Mesenchymal stem cell (in vitro differentiated cells and primary cell): ENCODE data around the gene SRRM1.
A peak's percentile ranks its signal among the peaks of the same experiment; 100 is the strongest.

Experiments used
- DNase-seq: peaks from one replicate; pipeline ENCODE4 v3.0.0-alpha.2; 2013
- H2AFZ ChIP-seq: one replicate; pipeline ENCODE4 v1.6.1; 2013; ENCODE audit warnings: low read depth, mild to moderate bottlenecking, control low read depth, inconsistent platforms, low read length, moderate library complexity
- H2AK5ac ChIP-seq: 2 replicates; pipeline ENCODE4 v1.6.1; 2013; ENCODE audit warnings: low read length, moderate library complexity, mild to moderate bottlenecking, inconsistent platforms; ENCODE audit not compliant: severe bottlenecking
- H2BK120ac ChIP-seq: one replicate; pipeline ENCODE4 v1.6.1; 2013; ENCODE audit warnings: low read depth, mild to moderate bottlenecking, inconsistent platforms, low read length, moderate library complexity
- H2BK12ac ChIP-seq, 2 experiments: one replicate each; pipeline ENCODE4 v1.6.1; 2013; ENCODE audit warnings: inconsistent platforms in 2 of 2, low read length in 2 of 2, mild to moderate bottlenecking in 2 of 2, moderate library complexity in 2 of 2, control low read depth in 1 of 2
- H2BK15ac ChIP-seq: one replicate; pipeline ENCODE4 v1.6.1; 2013; ENCODE audit warnings: mild to moderate bottlenecking, low read depth, inconsistent platforms; ENCODE audit not compliant: poor library complexity, severe bottlenecking
- H2BK5ac ChIP-seq: 2 replicates; pipeline ENCODE4 v1.6.1; 2013; ENCODE audit warnings: low read depth, mild to moderate bottlenecking, low read length, control low read depth, inconsistent platforms; ENCODE audit not compliant: poor library complexity, severe bottlenecking
- H3K14ac ChIP-seq, 2 experiments: one replicate each; pipeline ENCODE4 v1.6.1; 2013; ENCODE audit warnings: inconsistent platforms in 2 of 2, low read length in 2 of 2, control low read depth in 1 of 2, mild to moderate bottlenecking in 1 of 2, moderate library complexity in 1 of 2
- H3K18ac ChIP-seq, 2 experiments: one replicate each; pipeline ENCODE4 v1.6.1; 2013; ENCODE audit warnings: inconsistent platforms in 2 of 2, low read length in 2 of 2, control low read depth in 1 of 2, low read depth in 1 of 2, mild to moderate bottlenecking in 1 of 2
- H3K23ac ChIP-seq, 2 experiments: one replicate each; pipeline ENCODE4 v1.6.1; 2013; ENCODE audit warnings: inconsistent platforms in 2 of 2, low read length in 2 of 2, mild to moderate bottlenecking in 2 of 2, moderate library complexity in 2 of 2, control low read depth in 1 of 2
- H3K27ac ChIP-seq: 2 replicates; pipeline ENCODE4 v1.5.1; 2013; ENCODE audit warnings: mild to moderate bottlenecking, moderate library complexity, low read length, control low read depth, inconsistent platforms; ENCODE audit not compliant: poor library complexity, severe bottlenecking
- H3K27me3 ChIP-seq, 2 experiments: 2 replicates each; pipeline versions ENCODE4 v1.6.1 to v1.7.0; 2013; ENCODE audit warnings: low read length in 2 of 2, mild to moderate bottlenecking in 2 of 2, moderate library complexity in 2 of 2, control low read depth in 1 of 2, inconsistent platforms in 1 of 2; ENCODE audit not compliant: control insufficient read depth in 1 of 2, insufficient read depth in 1 of 2
- H3K36me3 ChIP-seq, 2 experiments: 2 replicates each; pipeline versions ENCODE4 v1.6.1 to v1.7.0; 2013; ENCODE audit warnings: low read length in 2 of 2, control low read depth in 1 of 2, inconsistent platforms in 1 of 2, low read depth in 1 of 2, mild to moderate bottlenecking in 1 of 2; ENCODE audit not compliant: insufficient read depth in 2 of 2, control insufficient read depth in 1 of 2
- H3K4ac ChIP-seq, 2 experiments: one replicate each; pipeline ENCODE4 v1.6.1; 2013; ENCODE audit warnings: inconsistent platforms in 2 of 2, low read length in 2 of 2, mild to moderate bottlenecking in 2 of 2, moderate library complexity in 2 of 2, control low read depth in 1 of 2, low read depth in 1 of 2
- H3K4me1 ChIP-seq: 2 replicates; pipeline ENCODE4 v1.6.1; 2013; ENCODE audit warnings: low read depth, low read length, control low read depth; ENCODE audit not compliant: control insufficient read depth, insufficient read depth
- H3K4me2 ChIP-seq: 2 replicates; pipeline ENCODE4 v1.6.1; 2013; ENCODE audit warnings: low read length, mild to moderate bottlenecking, inconsistent platforms; ENCODE audit not compliant: poor library complexity, severe bottlenecking
- H3K4me3 ChIP-seq, 2 experiments: 2 replicates each; pipeline versions ENCODE4 v1.5.1 to v1.7.0; 2013; ENCODE audit warnings: low read length in 2 of 2, mild to moderate bottlenecking in 2 of 2, control low read depth in 1 of 2, low read depth in 1 of 2; ENCODE audit not compliant: insufficient read depth in 1 of 2
- H3K79me1 ChIP-seq: replicated peaks from 2 replicates; pipeline ENCODE4 v1.6.1; 2013; ENCODE audit warnings: mild to moderate bottlenecking, control low read depth, low read length, inconsistent platforms; ENCODE audit not compliant: poor library complexity, severe bottlenecking
- H3K9ac ChIP-seq: 2 replicates; pipeline ENCODE4 v1.7.0; 2013; ENCODE audit warnings: mild to moderate bottlenecking, low read length, moderate library complexity
- H3K9me3 ChIP-seq: 2 replicates; pipeline ENCODE4 v1.7.0; 2013; ENCODE audit warnings: mild to moderate bottlenecking, low read length; ENCODE audit not compliant: control insufficient read depth
- H4K8ac ChIP-seq: one replicate; pipeline ENCODE4 v1.6.1; 2013; ENCODE audit warnings: inconsistent platforms, mild to moderate bottlenecking, low read length, moderate library complexity
- H4K91ac ChIP-seq: one replicate; pipeline ENCODE4 v1.6.1; 2013; ENCODE audit warnings: mild to moderate bottlenecking, low read length, inconsistent platforms
- WGBS: methylation state at CpG from one replicate; pipeline ENCODE4 v1.1.7; 2013; ENCODE audit warnings: mixed read lengths; 5-methylcytosine and 5-hydroxymethylcytosine counted together

Gene SRRM1

DNA sequence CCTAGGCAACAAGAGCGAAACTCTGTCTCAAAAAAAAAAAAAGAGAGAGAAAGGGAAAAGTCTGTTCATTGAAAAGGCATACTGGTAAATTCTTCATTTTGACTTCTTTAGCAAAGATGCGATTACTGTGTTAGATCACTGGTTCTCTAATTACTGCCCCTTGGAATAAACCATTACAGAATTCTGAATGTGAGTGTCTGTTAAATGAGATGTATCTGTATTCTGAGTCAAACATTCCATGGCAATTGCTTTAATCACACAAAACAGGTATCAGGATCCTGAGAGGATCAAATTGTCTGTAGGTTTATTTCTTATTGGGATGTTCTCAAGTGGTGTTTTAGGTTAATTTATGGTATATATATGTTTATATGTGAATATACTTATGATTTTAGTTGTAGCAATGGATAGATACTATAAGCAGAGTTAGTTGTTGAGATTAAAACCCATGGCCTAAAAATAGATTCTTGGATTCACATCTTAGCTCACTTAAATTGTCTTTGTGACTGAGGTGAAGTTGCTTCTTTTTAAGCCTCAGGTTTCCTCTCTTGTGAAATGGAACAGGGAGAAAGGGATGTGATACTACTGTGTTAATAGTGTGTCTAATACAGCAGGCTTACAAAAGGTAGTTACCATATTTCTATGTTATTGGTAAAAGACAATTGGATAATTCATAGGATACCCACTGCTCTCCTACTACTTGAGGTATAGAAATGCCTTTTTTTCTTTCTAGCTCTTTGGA lies 16.2 kb downstream of the SRRM1 start:
- Histone ChIP-seq H3K14ac (no peak overlapping the region), H4K91ac (no peak overlapping the region), H3K27me3 (no peaks in the 10 kb centered on the region), H3K4me3 (no peak overlapping the region), H2BK12ac (no peak overlapping the region), H3K4me2 (no peak overlapping the region), H3K18ac (no peak overlapping the region), H2AFZ (no peak overlapping the region), H3K27ac (no peak overlapping the region), H3K36me3 (peaks cover 23 to 96% of the 10 kb centered on the region in 2 experiments), H2BK5ac (no peak overlapping the region), H2AK5ac (no peak overlapping the region), H2BK15ac (no peak overlapping the region), H3K9ac (no peak overlapping the region), H3K23ac (no peak overlapping the region), H3K4ac (no peak overlapping the region), H3K9me3 (no peaks in the 10 kb centered on the region), H4K8ac (no peak overlapping the region), H2BK120ac (no peak overlapping the region), H3K79me1 (peaks cover 8% of the 10 kb centered on the region), H3K4me1 (peaks cover 6% of the 10 kb centered on the region)
- DNase-seq: no peak
- WGBS: 90% methylated on average over 2 of the region's 2 CpGs

- H2BK12ac ChIP-seq: no peak overlapping the region
- no peak for DNase-seq
- no peak overlapping the region for H2BK120ac ChIP-seq
- H3K27ac ChIP-seq: no peak overlapping the region
- H2BK15ac ChIP-seq: no peak overlapping the region
- peaks cover 6% of the 10 kb centered on the region for H3K4me1 ChIP-seq
- H3K79me1 ChIP-seq: peaks cover 8% of the 10 kb centered on the region
- peaks cover 21 to 95% of the 10 kb centered on the region in 2 experiments for H3K36me3 ChIP-seq
- no peak overlapping the region for H3K14ac ChIP-seq
- no peak overlapping the region for H3K4ac ChIP-seq
- no peak overlapping the region for H4K8ac ChIP-seq
- H3K4me3 ChIP-seq: no peak overlapping the region
- H2BK5ac ChIP-seq: no peak overlapping the region
- H2AFZ ChIP-seq: no peak overlapping the region
- H3K18ac ChIP-seq: no peak overlapping the region
- WGBS: 88% methylated on average over 1 of the region's 1 CpG
- H4K91ac ChIP-seq: no peak overlapping the region
- no peak overlapping the region for H3K4me2 ChIP-seq
- no peaks in the 10 kb centered on the region for H3K27me3 ChIP-seq
- H3K9me3 ChIP-seq: no peaks in the 10 kb centered on the region
- no peak overlapping the region for H3K23ac ChIP-seq
- no peak overlapping the region for H2AK5ac ChIP-seq
- H3K9ac ChIP-seq: peak overlapping the region; percentile 53
These were observed 17.0 kb downstream of the SRRM1 start for GRCh38 chr1:24659993-24660665.

- Histone ChIP-seq H3K4ac (no peak overlapping the region), H2BK120ac (no peak overlapping the region), H3K79me1 (peaks cover 17% of the 10 kb centered on the region), H3K4me1 (no peaks in the 10 kb centered on the region), H3K27ac (no peak overlapping the region), H3K4me2 (no peak overlapping the region), H2AK5ac (no peak overlapping the region), H3K36me3 (peaks cover 35 to 97% of the 10 kb centered on the region in 2 experiments), H3K4me3 (no peak overlapping the region), H2BK12ac (no peak overlapping the region), H3K27me3 (no peaks in the 10 kb centered on the region), H4K8ac (no peak overlapping the region), H3K18ac (no peak overlapping the region), H2AFZ (no peak overlapping the region), H3K14ac (no peak overlapping the region), H3K9me3 (no peaks in the 10 kb centered on the region), H3K9ac (no peak overlapping the region), H2BK5ac (no peak overlapping the region), H4K91ac (no peak overlapping the region), H3K23ac (no peak overlapping the region), H2BK15ac (no peak overlapping the region)
- WGBS: no CpG with 5 or more reads among the region's 2 CpGs
- no peak for DNase-seq
These were observed 21.5 kb downstream of the SRRM1 start for GRCh38 chr1:24664507-24665033.

GRCh38 chr1:24666794-24667193 lies 23.7 kb downstream of the SRRM1 start:
- Histone ChIP-seq H3K4me1 (no peaks in the 10 kb centered on the region), H3K4me2 (no peak overlapping the region), H2AK5ac (no peak overlapping the region), H3K79me1 (peaks cover 20% of the 10 kb centered on the region), H3K27ac (no peak overlapping the region), H4K91ac (no peak overlapping the region), H2BK120ac (no peak overlapping the region), H2BK15ac (no peak overlapping the region), H3K9me3 (no peaks in the 10 kb centered on the region), H3K9ac (no peak overlapping the region), H3K18ac (no peak overlapping the region), H3K23ac (no peak overlapping the region), H3K4ac (no peak overlapping the region), H4K8ac (no peak overlapping the region), H3K27me3 (no peaks in the 10 kb centered on the region), H2BK12ac (no peak overlapping the region), H2AFZ (no peak overlapping the region), H2BK5ac (no peak overlapping the region), H3K14ac (no peak overlapping the region), H3K36me3 (peaks cover 44 to 97% of the 10 kb centered on the region in 2 experiments), H3K4me3 (no peak overlapping the region)
- DNase-seq: no peak
- 84% methylated on average over 9 of the region's 11 CpGs for WGBS
